Thyroid gland (tissue), 4 donors: ENCODE results near the gene LRP1.

Experiments used
- POLR2A ChIP-seq, 2 donors: fragments of 450-650 bp; IDR thresholded peaks; one replicate each; pipeline ENCODE4 v1.6.1; 2017; ENCODE audit warnings: antibody characterized with exemption in 2 of 2, mild to moderate bottlenecking in 2 of 2, moderate library complexity in 1 of 2
- TF ChIP-seq, protein P1 (sequence below), 6 experiments: fragments of 200-600 bp in 3 of 6; fragments of 450-650 bp in 3 of 6; sonication (generic) in 3 of 6; IDR thresholded peaks; one replicate each; pipeline ENCODE4 v1.5.1; 2016 to 2019; ENCODE audit warnings: antibody characterized with exemption in 6 of 6, mild to moderate bottlenecking in 2 of 6, inconsistent platforms in 1 of 6, moderate library complexity in 1 of 6

DNA sequence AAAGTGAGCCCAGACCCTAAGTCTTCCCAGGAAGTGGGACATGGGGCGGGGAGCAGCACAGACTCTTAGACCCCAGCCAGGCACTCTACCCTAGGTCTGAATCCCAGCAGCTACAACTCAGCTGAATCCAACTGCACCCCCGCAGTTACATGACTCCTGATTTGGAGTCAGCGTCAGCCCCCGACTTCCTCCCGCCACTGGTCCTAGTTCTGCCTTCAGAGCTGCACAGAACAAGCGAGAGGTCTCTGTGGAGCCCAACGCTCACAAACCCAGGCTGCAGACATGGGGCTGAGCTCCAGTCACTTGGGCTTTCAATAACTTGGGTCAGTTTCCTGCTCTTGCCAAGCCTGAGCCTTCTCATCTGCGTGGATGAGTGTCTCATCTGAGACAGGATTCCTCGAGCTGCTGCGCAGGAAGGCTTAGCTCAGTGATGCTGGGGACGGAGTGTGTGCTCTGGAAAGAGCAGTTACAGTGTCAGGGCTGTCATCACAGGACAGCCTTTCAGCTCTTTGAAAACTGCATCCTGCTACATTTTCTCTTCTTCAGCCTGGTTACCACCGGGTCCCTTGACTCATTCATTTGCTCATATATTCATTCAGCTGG, 57.7 kb downstream of the LRP1 start:
- TF ChIP-seq, protein P1, sequence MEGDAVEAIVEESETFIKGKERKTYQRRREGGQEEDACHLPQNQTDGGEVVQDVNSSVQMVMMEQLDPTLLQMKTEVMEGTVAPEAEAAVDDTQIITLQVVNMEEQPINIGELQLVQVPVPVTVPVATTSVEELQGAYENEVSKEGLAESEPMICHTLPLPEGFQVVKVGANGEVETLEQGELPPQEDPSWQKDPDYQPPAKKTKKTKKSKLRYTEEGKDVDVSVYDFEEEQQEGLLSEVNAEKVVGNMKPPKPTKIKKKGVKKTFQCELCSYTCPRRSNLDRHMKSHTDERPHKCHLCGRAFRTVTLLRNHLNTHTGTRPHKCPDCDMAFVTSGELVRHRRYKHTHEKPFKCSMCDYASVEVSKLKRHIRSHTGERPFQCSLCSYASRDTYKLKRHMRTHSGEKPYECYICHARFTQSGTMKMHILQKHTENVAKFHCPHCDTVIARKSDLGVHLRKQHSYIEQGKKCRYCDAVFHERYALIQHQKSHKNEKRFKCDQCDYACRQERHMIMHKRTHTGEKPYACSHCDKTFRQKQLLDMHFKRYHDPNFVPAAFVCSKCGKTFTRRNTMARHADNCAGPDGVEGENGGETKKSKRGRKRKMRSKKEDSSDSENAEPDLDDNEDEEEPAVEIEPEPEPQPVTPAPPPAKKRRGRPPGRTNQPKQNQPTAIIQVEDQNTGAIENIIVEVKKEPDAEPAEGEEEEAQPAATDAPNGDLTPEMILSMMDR (IDR thresholded peaks at IDR 0.05): no peak
- TF ChIP-seq POLR2A (IDR thresholded peaks at IDR 0.05): no peak
